ENCODE results near the gene DNAJC15. TPM values are rescaled to one million over a fixed set of nuclear protein-coding genes. Genes with fewer than 3 reads are reported as not detected.

The DNAJC15 gene
- total and polyA plus RNA-seq, 2 experiments from 2014 or later = 1.0 to 5.2 TPM

DNA sequence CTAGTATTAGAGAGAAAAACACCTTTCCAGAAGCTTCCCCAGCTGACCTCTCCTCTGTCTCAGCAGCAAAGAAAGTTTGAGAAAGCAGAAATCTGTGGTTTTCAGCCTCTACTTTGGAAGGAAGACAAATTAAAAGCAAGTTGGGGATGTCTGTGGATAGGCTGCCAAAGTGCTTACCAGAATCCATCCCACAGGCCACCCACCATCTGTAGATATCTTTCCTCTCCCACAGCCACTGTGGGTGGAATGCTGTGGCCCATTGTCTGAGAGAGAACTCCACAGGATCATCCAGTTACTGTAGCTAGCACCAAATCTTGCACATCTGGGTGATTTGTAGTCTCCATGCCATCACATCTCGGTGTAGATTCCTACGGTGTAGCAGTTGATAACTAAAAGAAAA is 133.5 kb downstream of the DNAJC15 start:
- Histone ChIP-seq H3K36me3 (no peaks in the 10 kb centered on the region), H3K4me3 (no peak overlapping the region), H3K27me3 (no peaks in the 10 kb centered on the region), H3K27ac (no peak overlapping the region), H3K4me1 (ENCODE audit: low read depth) (peaks cover 37% of the 10 kb centered on the region), H3K9me3 (ENCODE audit: low read depth) (no peaks in the 10 kb centered on the region)
- TF ChIP-seq, protein P1, sequence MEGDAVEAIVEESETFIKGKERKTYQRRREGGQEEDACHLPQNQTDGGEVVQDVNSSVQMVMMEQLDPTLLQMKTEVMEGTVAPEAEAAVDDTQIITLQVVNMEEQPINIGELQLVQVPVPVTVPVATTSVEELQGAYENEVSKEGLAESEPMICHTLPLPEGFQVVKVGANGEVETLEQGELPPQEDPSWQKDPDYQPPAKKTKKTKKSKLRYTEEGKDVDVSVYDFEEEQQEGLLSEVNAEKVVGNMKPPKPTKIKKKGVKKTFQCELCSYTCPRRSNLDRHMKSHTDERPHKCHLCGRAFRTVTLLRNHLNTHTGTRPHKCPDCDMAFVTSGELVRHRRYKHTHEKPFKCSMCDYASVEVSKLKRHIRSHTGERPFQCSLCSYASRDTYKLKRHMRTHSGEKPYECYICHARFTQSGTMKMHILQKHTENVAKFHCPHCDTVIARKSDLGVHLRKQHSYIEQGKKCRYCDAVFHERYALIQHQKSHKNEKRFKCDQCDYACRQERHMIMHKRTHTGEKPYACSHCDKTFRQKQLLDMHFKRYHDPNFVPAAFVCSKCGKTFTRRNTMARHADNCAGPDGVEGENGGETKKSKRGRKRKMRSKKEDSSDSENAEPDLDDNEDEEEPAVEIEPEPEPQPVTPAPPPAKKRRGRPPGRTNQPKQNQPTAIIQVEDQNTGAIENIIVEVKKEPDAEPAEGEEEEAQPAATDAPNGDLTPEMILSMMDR (IDR thresholded peaks at IDR 0.05; ENCODE audit: low read depth, low read length) = no peak
- DNase-seq (ENCODE audit: low read depth in 1 of 2, low spot score in 1 of 2) = peak in 1 of 2 donors; percentile 52

DNA sequence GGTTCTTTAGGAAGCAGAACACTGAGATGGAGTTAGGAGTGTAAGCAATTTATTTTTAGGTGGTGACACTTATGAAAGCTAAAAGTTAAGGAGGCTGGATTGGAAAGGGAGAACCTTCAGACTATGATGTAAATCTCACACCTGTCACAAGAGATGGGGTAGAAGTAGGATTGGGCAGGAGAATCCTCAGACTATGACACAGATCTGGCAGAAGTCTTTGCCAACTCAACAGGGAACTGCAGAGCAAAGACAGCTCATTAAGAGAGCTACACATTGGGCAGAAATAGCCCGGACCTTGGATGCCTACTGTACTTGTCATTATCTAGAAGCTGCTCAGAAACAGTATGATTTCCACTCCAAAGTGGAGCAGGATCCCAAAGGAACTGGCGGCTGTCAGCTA is 134.4 kb downstream of the DNAJC15 start:
- no peaks in the 10 kb centered on the region for H3K36me3 ChIP-seq
- peaks cover 37% of the 10 kb centered on the region for H3K4me1 ChIP-seq (ENCODE audit: low read depth)
- no peak overlapping the region for H3K27ac ChIP-seq
- DNase-seq (ENCODE audit: low read depth in 1 of 2, low spot score in 1 of 2) = no peak
- H3K4me3 ChIP-seq = no peak overlapping the region
- H3K9me3 ChIP-seq (ENCODE audit: low read depth) = no peaks in the 10 kb centered on the region
- H3K27me3 ChIP-seq = no peaks in the 10 kb centered on the region
- TF ChIP-seq, protein P1 (IDR thresholded peaks at IDR 0.05; ENCODE audit: low read depth, low read length) = no peak

DNA sequence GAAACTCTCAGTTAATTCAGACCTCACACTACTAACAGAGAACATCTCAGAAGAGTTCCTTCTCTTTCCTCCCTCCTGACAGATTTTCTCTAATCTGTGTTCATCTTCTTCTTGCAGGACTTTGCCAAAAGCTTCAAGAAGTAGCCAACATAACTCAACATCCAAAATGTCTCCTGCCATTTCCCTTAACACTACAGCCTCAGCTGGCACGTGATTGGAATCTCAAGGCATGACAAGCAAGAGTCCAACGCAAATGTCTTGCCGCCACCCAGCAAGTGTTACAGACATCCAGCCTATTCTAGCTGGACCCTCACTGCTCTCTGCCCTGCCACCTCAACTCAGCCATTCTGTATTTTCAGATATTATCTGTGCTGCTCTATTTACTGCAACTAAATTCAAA is 135.1 kb downstream of the DNAJC15 start:
- H3K9me3 ChIP-seq (ENCODE audit: low read depth) = no peaks in the 10 kb centered on the region
- TF ChIP-seq, protein P1 (IDR thresholded peaks at IDR 0.05; ENCODE audit: low read depth, low read length) = no peak
- H3K27me3 ChIP-seq = no peaks in the 10 kb centered on the region
- DNase-seq (ENCODE audit: low read depth in 1 of 2, low spot score in 1 of 2) = no peak
- H3K36me3 ChIP-seq = no peaks in the 10 kb centered on the region
- H3K27ac ChIP-seq = no peak overlapping the region
- no peak overlapping the region for H3K4me3 ChIP-seq
- H3K4me1 ChIP-seq (ENCODE audit: low read depth) = peaks cover 34% of the 10 kb centered on the region

DNA sequence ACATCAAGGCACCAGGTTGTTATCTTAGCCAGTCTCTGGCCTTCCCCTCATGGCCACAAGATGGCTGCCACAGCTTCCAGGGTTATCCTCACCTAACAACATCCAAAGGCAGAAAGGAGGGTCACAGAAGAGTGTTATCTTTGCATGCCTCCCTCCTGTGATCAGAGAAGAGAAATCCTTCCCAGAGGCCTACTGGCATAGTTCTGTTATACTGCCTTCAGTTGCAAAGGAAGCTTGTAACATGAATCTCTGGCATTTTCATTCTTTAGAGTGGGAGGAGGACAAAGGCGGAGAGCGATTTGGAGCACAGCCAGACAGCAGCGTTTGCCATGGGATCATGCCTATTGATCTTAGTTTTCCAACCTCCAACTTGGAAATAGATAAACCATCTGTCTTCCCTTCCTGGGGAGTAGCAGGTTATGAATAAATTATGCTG is 135.7 kb downstream of the DNAJC15 start:
- peak in 1 of 2 donors; percentile 53 for DNase-seq (ENCODE audit: low read depth in 1 of 2, low spot score in 1 of 2)
- Histone ChIP-seq H3K9me3 (ENCODE audit: low read depth) (no peaks in the 10 kb centered on the region), H3K4me3 (no peak overlapping the region), H3K4me1 (ENCODE audit: low read depth) (peaks cover 29% of the 10 kb centered on the region), H3K36me3 (no peaks in the 10 kb centered on the region), H3K27me3 (no peaks in the 10 kb centered on the region), H3K27ac (no peak overlapping the region)
- TF ChIP-seq, protein P1 (IDR thresholded peaks at IDR 0.05; ENCODE audit: low read depth, low read length) = peak; percentile 24

Other genes starting within 250 kb of the DNAJC15 start
- gene FAM216B, start 242.0 kb upstream of the DNAJC15 start, total RNA-seq = not detected in 2 replicates
- gene FAM216B, start 242.0 kb upstream of the DNAJC15 start, polyA plus RNA-seq = not detected in 2 replicates
- 8.3 and 11.8 TPM in 2 replicates for gene EPSTI1, start 31.3 kb upstream of the DNAJC15 start, total RNA-seq
- gene EPSTI1, start 31.3 kb upstream of the DNAJC15 start, polyA plus RNA-seq = 11.1 and 11.9 TPM in 2 replicates

Data from cardiac muscle cell (in vitro differentiated cells and primary cell).